Endothelial cell of umbilical vein (primary cell): ENCODE measurements around the gene CDX1. TPM values are rescaled to one million over a fixed set of nuclear protein-coding genes. Genes with fewer than 3 reads are reported as not detected.

Experiments used
- BruUV-seq: library from RNA; stranded (reverse); fragments of 400-500 nt; replicated peaks from 2 replicates; lab custom pipeline; 2021; lab: Mats Ljungman, UMichigan
- CTCF ChIA-PET: fragments of 300-600, 350-600 bp; sonication (Branson Sonifier 250); formaldehyde crosslinking; loops from one replicate; lab custom pipeline; 2021; ENCODE audit warnings: antibody characterized with exemption, inconsistent platforms; lab: Charles Lee
- POLR2A ChIA-PET: fragments of 300-600, 350-600 bp; sonication (Branson Sonifier 250); formaldehyde crosslinking; loops from one replicate; lab custom pipeline; 2021; ENCODE audit warnings: antibody characterized with exemption, inconsistent platforms; lab: Charles Lee
- DNase-seq: peaks from one replicate; pipeline ENCODE4 v3.0.0-alpha.2; 2011; ENCODE audit warnings: low read depth, low spot score
- FAIRE-seq: peaks from 2 replicates; lab custom pipeline; 2011; peaks lifted over from hg19 to GRCh38; lab: Jason Lieb, UNC
- H2AFZ ChIP-seq: 2 replicates; pipeline ENCODE4 v1.6.0; 2012; ENCODE audit warnings: low read depth, low read length, control low read depth, inconsistent platforms
- H3K27ac ChIP-seq: 2 replicates; pipeline ENCODE4 v1.5.1; 2011; ENCODE audit warnings: low read depth, mild to moderate bottlenecking, control low read depth, low read length, moderate library complexity; ENCODE audit not compliant: insufficient read depth
- H3K27me3 ChIP-seq, 2 experiments: 2 replicates each; pipeline versions ENCODE4 v1.6.0 to v1.6.1; 2011; ENCODE audit warnings: low read length in 2 of 2, mixed read lengths in 1 of 2; ENCODE audit not compliant: control insufficient read depth in 2 of 2, insufficient read depth in 2 of 2
- H3K36me3 ChIP-seq, 2 experiments: 2 replicates in 1 of 2; 3 replicates in 1 of 2; pipeline ENCODE4 v1.5.1; 2011; ENCODE audit warnings: low read length in 2 of 2, mild to moderate bottlenecking in 1 of 2, moderate library complexity in 1 of 2; ENCODE audit not compliant: control insufficient read depth in 2 of 2, insufficient read depth in 2 of 2; ENCODE audit errors: extremely low read depth in 1 of 2
- H3K4me1 ChIP-seq: 3 replicates; pipeline ENCODE4 v1.5.1; 2011; ENCODE audit warnings: mild to moderate bottlenecking, low read length; ENCODE audit not compliant: control insufficient read depth, insufficient read depth; ENCODE audit errors: extremely low read depth
- H3K4me2 ChIP-seq: 2 replicates; pipeline ENCODE4 v1.6.1; 2011; ENCODE audit warnings: low read length, control low read depth, mixed read lengths; ENCODE audit not compliant: insufficient read depth
- H3K4me3 ChIP-seq, 3 experiments: fragments of 200-600 bp in 1 of 3; sonication (generic), shearing (Covaris generic) in 1 of 3; replicated peaks in 1 of 3; 2 replicates each; pipeline ENCODE4 v1.5.1; 2011 to 2016; ENCODE audit warnings: control low read depth in 3 of 3, low read length in 3 of 3, mild to moderate bottlenecking in 2 of 3, inconsistent platforms in 1 of 3, low read depth in 1 of 3, moderate library complexity in 1 of 3; ENCODE audit not compliant: insufficient read depth in 1 of 3
- H3K79me2 ChIP-seq: 2 replicates; pipeline ENCODE4 v1.6.0; 2012; ENCODE audit warnings: low read length, inconsistent platforms; ENCODE audit not compliant: control insufficient read depth, insufficient read depth
- H3K9ac ChIP-seq: replicated peaks from 2 replicates; pipeline ENCODE3; 2011; ENCODE audit warnings: low read length, control low read depth; ENCODE audit not compliant: insufficient read depth; ENCODE audit errors: extremely low read depth
- H3K9me1 ChIP-seq: replicated peaks from 3 replicates; pipeline ENCODE4 v1.6.0; 2011; ENCODE audit warnings: mild to moderate bottlenecking, low read length; ENCODE audit not compliant: control insufficient read depth, insufficient read depth; ENCODE audit errors: extremely low read depth
- H3K9me3 ChIP-seq: replicated peaks from 2 replicates; pipeline ENCODE4 v1.5.1; 2012; ENCODE audit warnings: low read length, inconsistent platforms; ENCODE audit not compliant: control insufficient read depth, insufficient read depth
- H4K20me1 ChIP-seq: replicated peaks from 2 replicates; pipeline ENCODE3; 2011; ENCODE audit warnings: mild to moderate bottlenecking, low read length; ENCODE audit not compliant: control insufficient read depth, insufficient read depth; ENCODE audit errors: extremely low read depth
- EZH2 ChIP-seq: IDR thresholded peaks from 2 replicates; pipeline ENCODE4 v1.6.1; 2012; ENCODE audit warnings: borderline replicate concordance, low read depth, mild to moderate bottlenecking, moderate library complexity, low read length, inconsistent platforms; ENCODE audit not compliant: severe bottlenecking
- GATA2 ChIP-seq: IDR thresholded peaks from 2 replicates; pipeline ENCODE4 v1.7.0; 2011; ENCODE audit warnings: low read depth, mild to moderate bottlenecking, moderate library complexity, mixed read lengths, low read length; ENCODE audit not compliant: insufficient read length, insufficient read depth
- MAX ChIP-seq: IDR thresholded peaks from 2 replicates; pipeline ENCODE4 v1.6.1; 2011; ENCODE audit not compliant: insufficient read depth, insufficient read length
- MYC ChIP-seq: IDR thresholded peaks from one replicate; pipeline ENCODE4 v1.6.1; 2011; ENCODE audit warnings: mild to moderate bottlenecking, low read depth, low read length
- POLR2A ChIP-seq: IDR thresholded peaks from 2 replicates; pipeline ENCODE4 v1.6.1; 2012; ENCODE audit warnings: low read depth, mild to moderate bottlenecking, control low read depth, low read length
- dilution Hi-C: fragments of 300-500 bp; cut with MboI; formaldehyde crosslinking; loops from one replicate; pipeline ENCODE4 v1.15.0; 2019; ENCODE audit warnings: low sequenced_read_pairs; ENCODE audit not compliant: extremely low pct_ligation_motif_present
- intact Hi-C: fragments of 100-400 bp; cut with micrococcal nuclease; formaldehyde crosslinking; loops from one replicate; pipeline ENCODE4 v1.10.0; 2022
- polyA plus RNA-seq, 4 experiments: library from polyadenylated mRNA; depleted of rRNA in 3 of 4; stranded (reverse) in 3 of 4; unstranded in 1 of 4; fragments of >200 nt; gene quantifications; 2 replicates each; pipeline versions ENCODE4 v1.2.1 to v1.2.3, GENCODE V29; 2011 to 2012; ENCODE audit warnings: missing spikeins in 1 of 4
- total RNA-seq: library from RNA; stranded (reverse); gene quantifications from 2 replicates; pipeline ENCODE4 v1.2.3, GENCODE V29; 2021

The CDX1 gene
- total and polyA plus RNA-seq, 2 donors (not counting 3 experiments of a cell fraction or from before 2014, with no cell fraction given): not detected

- FAIRE-seq: no peak
- Histone ChIP-seq H3K4me3 (no peak overlapping the region), H2AFZ (no peak overlapping the region), H3K79me2 (no peaks in the 10 kb centered on the region), H3K9me3 (no peaks in the 10 kb centered on the region), H3K4me2 (no peak overlapping the region), H4K20me1 (no peaks in the 10 kb centered on the region), H3K27ac (no peak overlapping the region), H3K27me3 (peaks cover 55 to 58% of the 10 kb centered on the region in 2 experiments), H3K9ac (no peak overlapping the region), H3K9me1 (no peaks in the 10 kb centered on the region), H3K36me3 (no peaks in the 10 kb centered on the region), H3K4me1 (no peaks in the 10 kb centered on the region)
- ChIA-PET CTCF (interaction anchor here (1.2 kb wide), 1 partner anchor 10 kb away, joined by 3 read pairs; no protein-coding TSS in a partner anchor), POLR2A (no interaction called here)
- intact Hi-C loops (no loop called here), dilution Hi-C loops (no loop called here)
- no peak for TF ChIP-seq EZH2
- TF ChIP-seq GATA2: no peak
- no peak for TF ChIP-seq MAX
- no peak for TF ChIP-seq POLR2A
- BruUV-seq: no TSS peak
- DNase-seq: no peak
Measured at GRCh38 chr5:150189326-150189725, 22.7 kb downstream of the CDX1 start.

- Histone ChIP-seq H3K36me3 (no peaks in the 10 kb centered on the region), H3K9me3 (no peaks in the 10 kb centered on the region), H3K9me1 (no peaks in the 10 kb centered on the region), H2AFZ (no peak within 1 kb of the TSS), H3K79me2 (no peaks in the 10 kb centered on the region), H3K9ac (no peak within 1 kb of the TSS), H3K27me3 (peaks cover 55 to 58% of the 10 kb centered on the region in 2 experiments), H3K27ac (no peak within 1 kb of the TSS), H3K4me1 (no peaks in the 10 kb centered on the region), H3K4me2 (no peak within 1 kb of the TSS), H3K4me3 (no peak within 1 kb of the TSS), H4K20me1 (no peaks in the 10 kb centered on the region)
- intact Hi-C loops: no loop called here
- FAIRE-seq: no peak
- ChIA-PET POLR2A (no interaction called here), CTCF (interaction anchor here (1.2 kb wide), 1 partner anchor 10 kb away, joined by 3 read pairs; no protein-coding TSS in a partner anchor)
- dilution Hi-C loops: no loop called here
- TF ChIP-seq MYC (no peak), GATA2 (no peak), EZH2 (peak; percentile 81)
- DNase-seq: no peak
- BruUV-seq: no TSS peak
Measured at GRCh38 chr5:150189728-150190502, 23.3 kb downstream of the CDX1 start, which contains the start of gene SLC6A7. Gene SLC6A7, plus strand, starts transcription at chr5:150190062. Its CDS starts 266 bp downstream, at chr5:150190328.
